Gastrocnemius medialis (tissue), 4 donors: ENCODE results near the gene PDE4D.

ENCODE experiments used
- POLR2A ChIP-seq, 2 donors: fragments of 450-650 bp; IDR thresholded peaks; one replicate each; pipeline ENCODE4 v1.6.1; 2017; ENCODE audit warnings: antibody characterized with exemption in 2 of 2, mild to moderate bottlenecking in 2 of 2, moderate library complexity in 2 of 2
- TF ChIP-seq, protein P1 (sequence below), 5 experiments: fragments of 450-650 bp in 3 of 5; fragments of 200-600 bp in 2 of 5; sonication (generic) in 2 of 5; IDR thresholded peaks in 4 of 5; conservative IDR thresholded peaks in 1 of 5; 1 replicate in 4 of 5; 2 replicates in 1 of 5; pipeline ENCODE4 v1.5.1; 2016 to 2019; ENCODE audit warnings: antibody characterized with exemption in 5 of 5, mild to moderate bottlenecking in 3 of 5, moderate library complexity in 3 of 5

- TF ChIP-seq, protein P1, sequence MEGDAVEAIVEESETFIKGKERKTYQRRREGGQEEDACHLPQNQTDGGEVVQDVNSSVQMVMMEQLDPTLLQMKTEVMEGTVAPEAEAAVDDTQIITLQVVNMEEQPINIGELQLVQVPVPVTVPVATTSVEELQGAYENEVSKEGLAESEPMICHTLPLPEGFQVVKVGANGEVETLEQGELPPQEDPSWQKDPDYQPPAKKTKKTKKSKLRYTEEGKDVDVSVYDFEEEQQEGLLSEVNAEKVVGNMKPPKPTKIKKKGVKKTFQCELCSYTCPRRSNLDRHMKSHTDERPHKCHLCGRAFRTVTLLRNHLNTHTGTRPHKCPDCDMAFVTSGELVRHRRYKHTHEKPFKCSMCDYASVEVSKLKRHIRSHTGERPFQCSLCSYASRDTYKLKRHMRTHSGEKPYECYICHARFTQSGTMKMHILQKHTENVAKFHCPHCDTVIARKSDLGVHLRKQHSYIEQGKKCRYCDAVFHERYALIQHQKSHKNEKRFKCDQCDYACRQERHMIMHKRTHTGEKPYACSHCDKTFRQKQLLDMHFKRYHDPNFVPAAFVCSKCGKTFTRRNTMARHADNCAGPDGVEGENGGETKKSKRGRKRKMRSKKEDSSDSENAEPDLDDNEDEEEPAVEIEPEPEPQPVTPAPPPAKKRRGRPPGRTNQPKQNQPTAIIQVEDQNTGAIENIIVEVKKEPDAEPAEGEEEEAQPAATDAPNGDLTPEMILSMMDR (IDR thresholded peaks at IDR 0.05 in 4 of 5, conservative IDR thresholded peaks at IDR 0.05 in 1 of 5): no peak
- TF ChIP-seq POLR2A (IDR thresholded peaks at IDR 0.05): no peak
Measured at GRCh38 chr5:59569608-59570334, 323.8 kb downstream of the PDE4D start.
